ENCODE data around the gene GFER.
"Not testable (repeated sequence)": the region's sequence is repeated elsewhere in the genome, so short reads cannot be mapped to it uniquely, and the experiment has no call there.

The GFER gene

DNA sequence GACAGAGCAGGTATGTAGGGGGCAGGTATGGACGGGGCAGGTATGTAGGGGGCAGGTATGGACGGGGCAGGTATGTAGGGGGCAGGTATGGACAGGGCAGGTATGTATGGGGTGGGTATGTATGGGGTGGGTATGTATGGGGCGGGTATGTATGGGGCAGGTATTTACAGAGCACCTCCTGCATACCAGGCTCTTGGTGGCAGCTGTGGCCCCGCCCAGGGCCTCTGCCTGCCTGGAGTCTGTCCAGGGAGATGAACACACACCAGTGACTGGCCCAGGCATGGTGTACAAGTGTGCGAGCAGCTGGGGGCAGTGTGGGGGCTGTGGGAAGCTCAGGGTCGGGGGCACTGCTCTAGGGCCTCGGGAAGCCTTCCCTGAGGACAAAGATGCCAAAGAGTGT lies 33.9 kb upstream of the GFER start:
- peak overlapping the region; percentile 23 for H3K4ac ChIP-seq (ENCODE audit: low read length)
- H2BK15ac ChIP-seq (ENCODE audit: low read length): no peak overlapping the region
- H3K4me1 ChIP-seq (ENCODE audit: control insufficient read depth in 2 of 2, insufficient read depth in 1 of 2, low read depth in 1 of 2, low read length in 2 of 2): no peaks in the 10 kb centered on the region
- no peak overlapping the region for H2BK120ac ChIP-seq (ENCODE audit: low read depth, low read length)
- H2BK12ac ChIP-seq (ENCODE audit: low read length): peak overlapping the region; percentile 58
- H2BK5ac ChIP-seq (ENCODE audit: low read length): peak overlapping the region; percentile 96
- WGBS, 2 donors (ENCODE audit: extremely low coverage in 2 of 2, insufficient read length in 2 of 2, insufficient replicate concordance in 1 of 2): no CpG with 5 or more reads among the region's 7 CpGs
- H4K8ac ChIP-seq (ENCODE audit: low read depth, low read length): no peak overlapping the region
- peaks cover 0 to 7% (median 0%) of the 10 kb centered on the region in 3 experiments for H3K27me3 ChIP-seq (ENCODE audit: control insufficient read depth in 3 of 3, insufficient read depth in 3 of 3, low read depth in 1 of 3, low read length in 3 of 3)
- H3K9me3 ChIP-seq (replicated peaks in 1 of 2; ENCODE audit: control insufficient read depth in 2 of 2, insufficient read depth in 1 of 2, low read depth in 1 of 2, low read length in 2 of 2): no peaks in the 10 kb centered on the region
- H3K79me1 ChIP-seq (ENCODE audit: low read depth, low read length): no peaks in the 10 kb centered on the region
- H3K36me3 ChIP-seq (replicated peaks in 1 of 2; ENCODE audit: control insufficient read depth in 2 of 2, insufficient read depth in 2 of 2, low read length in 2 of 2): no peaks in the 10 kb centered on the region
- no peak overlapping the region for H3K4me3 ChIP-seq (ENCODE audit: low read length in 2 of 2)
- peak overlapping the region; percentile 84 for H3K14ac ChIP-seq (ENCODE audit: low read length)
- no peak overlapping the region for H3K18ac ChIP-seq (ENCODE audit: low read length)
- peak overlapping the region; percentile 88 for H2AK5ac ChIP-seq (ENCODE audit: low read depth, low read length)
- H3K23ac ChIP-seq (ENCODE audit: low read depth, low read length, poor library complexity): peak overlapping the region; percentile 80
- H4K91ac ChIP-seq (ENCODE audit: low read depth, low read length, poor library complexity): no peak overlapping the region
- DNase-seq (ENCODE audit: low spot score): no peak
- H3K27ac ChIP-seq (replicated peaks; ENCODE audit: low read length): no peak overlapping the region
- H3K9ac ChIP-seq (ENCODE audit: low read depth, low read length, poor library complexity): no peak overlapping the region
- H2AFZ ChIP-seq (ENCODE audit: low read length): peak overlapping the region; percentile 80
- H3K4me2 ChIP-seq (ENCODE audit: insufficient read depth, low read length, poor library complexity, severe bottlenecking): no peak overlapping the region

DNA sequence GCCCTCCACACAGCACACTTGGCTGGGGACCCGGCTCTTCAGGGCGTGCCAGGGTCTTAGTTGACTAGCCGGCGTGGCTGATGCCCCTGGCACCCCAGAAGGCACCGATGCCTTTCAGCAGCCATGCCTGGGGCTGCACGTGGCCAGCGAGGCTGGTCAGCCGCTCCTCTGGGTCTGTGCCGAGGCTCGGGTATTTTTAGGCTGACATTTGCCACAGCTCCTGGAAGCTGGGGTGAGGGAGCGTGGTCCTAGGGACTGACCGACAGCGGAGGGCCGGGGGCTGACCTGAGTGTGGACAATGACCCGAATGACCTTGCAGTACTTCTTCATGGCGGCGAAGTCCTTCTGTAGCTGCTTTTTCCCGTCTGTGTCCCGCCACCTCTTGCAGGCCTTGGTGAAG lies 33.4 kb upstream of the GFER start:
- no peak for DNase-seq (ENCODE audit: low spot score)

DNA sequence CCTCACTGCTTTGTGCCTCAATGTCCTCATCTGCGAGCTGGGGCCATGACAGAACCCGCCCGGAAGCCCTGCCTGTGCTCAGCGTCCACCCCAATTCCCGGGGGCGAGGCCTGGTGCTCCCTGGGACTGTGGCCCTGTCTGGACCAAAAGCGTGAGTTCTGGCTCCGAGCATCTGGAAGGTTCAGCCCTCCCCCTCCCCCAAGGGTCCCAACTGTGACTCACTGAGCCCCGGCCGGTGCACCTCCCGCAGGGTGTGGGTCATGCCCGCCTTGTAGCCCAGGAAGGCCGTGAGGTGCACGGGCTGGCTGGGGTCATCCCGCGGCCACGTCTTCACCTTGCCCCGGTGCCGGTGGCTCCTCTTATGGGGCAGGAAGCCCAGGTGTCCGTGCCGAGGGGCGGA lies 30.3 kb upstream of the GFER start:
- no peak overlapping the region for H3K4me3 ChIP-seq (ENCODE audit: low read length in 2 of 2)
- H3K9me3 ChIP-seq (replicated peaks in 1 of 2; ENCODE audit: control insufficient read depth in 2 of 2, insufficient read depth in 1 of 2, low read depth in 1 of 2, low read length in 2 of 2): no peaks in the 10 kb centered on the region
- no peak overlapping the region for H3K14ac ChIP-seq (ENCODE audit: low read length)
- no peaks in the 10 kb centered on the region for H3K36me3 ChIP-seq (replicated peaks in 1 of 2; ENCODE audit: control insufficient read depth in 2 of 2, insufficient read depth in 2 of 2, low read length in 2 of 2)
- no peak overlapping the region for H3K23ac ChIP-seq (ENCODE audit: low read depth, low read length, poor library complexity)
- H3K4me2 ChIP-seq (ENCODE audit: insufficient read depth, low read length, poor library complexity, severe bottlenecking): no peak overlapping the region
- no peak overlapping the region for H3K9ac ChIP-seq (ENCODE audit: low read depth, low read length, poor library complexity)
- H3K79me1 ChIP-seq (ENCODE audit: low read depth, low read length): no peaks in the 10 kb centered on the region
- peak overlapping the region; percentile 53 for H3K4ac ChIP-seq (ENCODE audit: low read length)
- peak overlapping the region; percentile 41 for H2BK12ac ChIP-seq (ENCODE audit: low read length)
- peak overlapping the region; percentile 8 for H3K18ac ChIP-seq (ENCODE audit: low read length)
- H2BK5ac ChIP-seq (ENCODE audit: low read length): no peak overlapping the region
- H4K8ac ChIP-seq (ENCODE audit: low read depth, low read length): no peak overlapping the region
- H2AFZ ChIP-seq (ENCODE audit: low read length): no peak overlapping the region
- H2BK120ac ChIP-seq (ENCODE audit: low read depth, low read length): no peak overlapping the region
- peak overlapping the region; percentile 9 for H2BK15ac ChIP-seq (ENCODE audit: low read length)
- H4K91ac ChIP-seq (ENCODE audit: low read depth, low read length, poor library complexity): no peak overlapping the region
- peak overlapping the region; percentile 47 for H2AK5ac ChIP-seq (ENCODE audit: low read depth, low read length)
- no peaks in the 10 kb centered on the region for H3K27me3 ChIP-seq (ENCODE audit: control insufficient read depth in 3 of 3, insufficient read depth in 3 of 3, low read depth in 1 of 3, low read length in 3 of 3)
- DNase-seq (ENCODE audit: low spot score): no peak
- H3K27ac ChIP-seq (replicated peaks; ENCODE audit: low read length): no peak overlapping the region
- no CpG with 5 or more reads among the region's 22 CpGs for WGBS, 2 donors (ENCODE audit: extremely low coverage in 2 of 2, insufficient read length in 2 of 2, insufficient replicate concordance in 1 of 2)
- no peaks in the 10 kb centered on the region for H3K4me1 ChIP-seq (ENCODE audit: control insufficient read depth in 2 of 2, insufficient read depth in 1 of 2, low read depth in 1 of 2, low read length in 2 of 2)

More for the DNA sequence above, 33.4 kb upstream of the GFER start:
- H3K4me2 ChIP-seq (ENCODE audit: insufficient read depth, low read length, poor library complexity, severe bottlenecking): no peak overlapping the region
- peak overlapping the region; percentile 64 for H3K18ac ChIP-seq (ENCODE audit: low read length)
- H3K9ac ChIP-seq (ENCODE audit: low read depth, low read length, poor library complexity): peak overlapping the region; percentile 70
- WGBS, 2 donors (ENCODE audit: extremely low coverage in 2 of 2, insufficient read length in 2 of 2, insufficient replicate concordance in 1 of 2): no CpG with 5 or more reads among the region's 19 CpGs
- peak overlapping the region; percentile 80 for H3K23ac ChIP-seq (ENCODE audit: low read depth, low read length, poor library complexity)
- H3K27me3 ChIP-seq (ENCODE audit: control insufficient read depth in 3 of 3, insufficient read depth in 3 of 3, low read depth in 1 of 3, low read length in 3 of 3): peaks cover 0 to 3% (median 0%) of the 10 kb centered on the region in 3 experiments
- peak overlapping the region; percentile 96 for H2BK5ac ChIP-seq (ENCODE audit: low read length)
- H2BK15ac ChIP-seq (ENCODE audit: low read length): peak overlapping the region; percentile 26
- no peak overlapping the region for H4K8ac ChIP-seq (ENCODE audit: low read depth, low read length)
- H3K4me3 ChIP-seq (ENCODE audit: low read length in 2 of 2): no peak overlapping the region
- H4K91ac ChIP-seq (ENCODE audit: low read depth, low read length, poor library complexity): no peak overlapping the region
- peak overlapping the region; percentile 88 for H2AK5ac ChIP-seq (ENCODE audit: low read depth, low read length)
- peak overlapping the region; percentile 53 for H3K4ac ChIP-seq (ENCODE audit: low read length)
- H3K36me3 ChIP-seq (replicated peaks in 1 of 2; ENCODE audit: control insufficient read depth in 2 of 2, insufficient read depth in 2 of 2, low read length in 2 of 2): no peaks in the 10 kb centered on the region
- peak overlapping the region; percentile 80 for H2AFZ ChIP-seq (ENCODE audit: low read length)
- H2BK12ac ChIP-seq (ENCODE audit: low read length): peak overlapping the region; percentile 58
- no peak overlapping the region for H3K27ac ChIP-seq (replicated peaks; ENCODE audit: low read length)
- H3K79me1 ChIP-seq (ENCODE audit: low read depth, low read length): no peaks in the 10 kb centered on the region
- no peaks in the 10 kb centered on the region for H3K9me3 ChIP-seq (replicated peaks in 1 of 2; ENCODE audit: control insufficient read depth in 2 of 2, insufficient read depth in 1 of 2, low read depth in 1 of 2, low read length in 2 of 2)
- H3K14ac ChIP-seq (ENCODE audit: low read length): no peak overlapping the region
- no peaks in the 10 kb centered on the region for H3K4me1 ChIP-seq (ENCODE audit: control insufficient read depth in 2 of 2, insufficient read depth in 1 of 2, low read depth in 1 of 2, low read length in 2 of 2)
- H2BK120ac ChIP-seq (ENCODE audit: low read depth, low read length): no peak overlapping the region

DNA sequence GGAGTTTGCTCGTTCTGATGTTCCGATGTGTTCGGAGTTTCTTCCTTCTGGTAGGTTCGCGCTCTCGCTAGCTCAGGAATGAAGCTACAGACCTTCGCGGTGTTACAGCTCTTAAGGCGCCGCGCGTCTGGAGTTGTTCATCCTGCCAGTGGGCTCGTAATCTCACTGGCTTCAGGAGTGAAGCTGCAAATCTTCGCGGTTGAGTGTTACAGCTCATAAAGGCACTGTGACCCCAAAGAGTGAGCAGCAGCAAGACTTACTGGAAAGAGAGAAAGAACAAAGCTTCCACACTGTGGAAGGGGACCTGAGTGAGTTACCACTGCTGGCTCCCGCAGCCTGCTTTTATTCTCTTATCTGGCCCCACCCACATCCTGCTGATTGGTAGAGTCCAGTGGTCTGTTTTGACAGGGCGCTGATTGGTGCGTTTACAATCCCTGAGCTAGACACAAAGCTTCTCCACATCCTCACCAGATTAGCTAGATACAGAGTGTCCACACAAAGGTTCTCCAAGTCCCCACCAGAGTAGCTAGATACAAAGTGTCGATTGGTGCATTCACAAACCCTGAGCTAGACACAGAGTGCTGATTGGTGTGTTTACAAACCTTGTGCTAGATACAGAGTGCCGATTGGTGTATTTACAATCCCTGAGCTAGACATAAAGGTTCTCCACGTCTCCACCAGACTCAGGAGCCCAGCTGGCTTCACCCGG lies 26.4 kb upstream of the GFER start:
- no CpG with 5 or more reads among the region's 22 CpGs for WGBS, 2 donors (ENCODE audit: extremely low coverage in 2 of 2, insufficient read length in 2 of 2, insufficient replicate concordance in 1 of 2)
- peaks cover 9 to 20% of the 10 kb centered on the region in 2 donors for H3K36me3 ChIP-seq (replicated peaks in 1 of 2; ENCODE audit: control insufficient read depth in 2 of 2, insufficient read depth in 2 of 2, low read length in 2 of 2)
- not testable (repeated sequence) for H4K8ac ChIP-seq (ENCODE audit: low read depth, low read length); H3K4ac ChIP-seq (ENCODE audit: low read length); H3K27ac ChIP-seq (replicated peaks; ENCODE audit: low read length); H2BK12ac ChIP-seq (ENCODE audit: low read length); H3K23ac ChIP-seq (ENCODE audit: low read depth, low read length, poor library complexity); H3K4me1 ChIP-seq (ENCODE audit: control insufficient read depth in 2 of 2, insufficient read depth in 1 of 2, low read depth in 1 of 2, low read length in 2 of 2); H3K79me1 ChIP-seq (ENCODE audit: low read depth, low read length); H2BK120ac ChIP-seq (ENCODE audit: low read depth, low read length); H3K9ac ChIP-seq (ENCODE audit: low read depth, low read length, poor library complexity); DNase-seq (ENCODE audit: low spot score); H4K91ac ChIP-seq (ENCODE audit: low read depth, low read length, poor library complexity); H3K4me3 ChIP-seq (ENCODE audit: low read length in 2 of 2); H2BK5ac ChIP-seq (ENCODE audit: low read length); H2AFZ ChIP-seq (ENCODE audit: low read length); H3K14ac ChIP-seq (ENCODE audit: low read length); H2BK15ac ChIP-seq (ENCODE audit: low read length); H2AK5ac ChIP-seq (ENCODE audit: low read depth, low read length); H3K18ac ChIP-seq (ENCODE audit: low read length); H3K9me3 ChIP-seq (replicated peaks in 1 of 2; ENCODE audit: control insufficient read depth in 2 of 2, insufficient read depth in 1 of 2, low read depth in 1 of 2, low read length in 2 of 2); H3K27me3 ChIP-seq (ENCODE audit: control insufficient read depth in 3 of 3, insufficient read depth in 3 of 3, low read depth in 1 of 3, low read length in 3 of 3)
- H3K4me2 ChIP-seq (ENCODE audit: insufficient read depth, low read length, poor library complexity, severe bottlenecking): peak overlapping the region; percentile 18

Data from neuronal stem cell (in vitro differentiated cells).